ENCODE results near the gene SUN1. TPM values are rescaled to one million over a fixed set of nuclear protein-coding genes. Genes with fewer than 3 reads are reported as not detected.

Gene SUN1
- total and polyA plus RNA-seq, 2 experiments from 2014 or later: 63.3 to 145 TPM

DNA sequence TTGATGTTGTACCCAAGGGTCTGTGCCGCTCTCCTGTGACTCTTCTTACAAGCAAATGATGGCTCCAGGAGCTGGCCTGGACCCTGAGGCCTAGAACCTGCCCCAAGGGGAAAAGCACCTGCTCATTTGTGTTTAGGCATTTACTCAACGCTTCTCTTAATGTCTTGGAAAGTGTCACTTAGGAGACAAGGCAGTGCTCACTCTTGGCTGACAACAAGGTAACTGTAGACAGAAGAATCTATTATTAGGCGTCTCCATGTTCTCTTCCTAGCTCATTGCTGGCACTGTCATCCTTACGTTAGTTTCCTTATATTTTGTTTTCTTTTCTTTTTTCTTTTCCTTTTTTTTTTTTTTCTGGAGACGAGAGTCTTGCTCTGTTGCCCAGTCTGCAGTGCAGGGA, 38.1 kb upstream of the SUN1 start (continued):
- TF ChIP-seq POLR2AphosphoS5 (IDR thresholded peaks at IDR 0.05; ENCODE audit: low read depth): no peak
- TF ChIP-seq EZH2phosphoT487 (IDR thresholded peaks at IDR 0.05; ENCODE audit: unreplicated experiment): no peak
- TF ChIP-seq, protein P1, sequence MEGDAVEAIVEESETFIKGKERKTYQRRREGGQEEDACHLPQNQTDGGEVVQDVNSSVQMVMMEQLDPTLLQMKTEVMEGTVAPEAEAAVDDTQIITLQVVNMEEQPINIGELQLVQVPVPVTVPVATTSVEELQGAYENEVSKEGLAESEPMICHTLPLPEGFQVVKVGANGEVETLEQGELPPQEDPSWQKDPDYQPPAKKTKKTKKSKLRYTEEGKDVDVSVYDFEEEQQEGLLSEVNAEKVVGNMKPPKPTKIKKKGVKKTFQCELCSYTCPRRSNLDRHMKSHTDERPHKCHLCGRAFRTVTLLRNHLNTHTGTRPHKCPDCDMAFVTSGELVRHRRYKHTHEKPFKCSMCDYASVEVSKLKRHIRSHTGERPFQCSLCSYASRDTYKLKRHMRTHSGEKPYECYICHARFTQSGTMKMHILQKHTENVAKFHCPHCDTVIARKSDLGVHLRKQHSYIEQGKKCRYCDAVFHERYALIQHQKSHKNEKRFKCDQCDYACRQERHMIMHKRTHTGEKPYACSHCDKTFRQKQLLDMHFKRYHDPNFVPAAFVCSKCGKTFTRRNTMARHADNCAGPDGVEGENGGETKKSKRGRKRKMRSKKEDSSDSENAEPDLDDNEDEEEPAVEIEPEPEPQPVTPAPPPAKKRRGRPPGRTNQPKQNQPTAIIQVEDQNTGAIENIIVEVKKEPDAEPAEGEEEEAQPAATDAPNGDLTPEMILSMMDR (conservative IDR thresholded peaks at IDR 0.05; ENCODE audit: low read depth in 2 of 2): no peak

DNA sequence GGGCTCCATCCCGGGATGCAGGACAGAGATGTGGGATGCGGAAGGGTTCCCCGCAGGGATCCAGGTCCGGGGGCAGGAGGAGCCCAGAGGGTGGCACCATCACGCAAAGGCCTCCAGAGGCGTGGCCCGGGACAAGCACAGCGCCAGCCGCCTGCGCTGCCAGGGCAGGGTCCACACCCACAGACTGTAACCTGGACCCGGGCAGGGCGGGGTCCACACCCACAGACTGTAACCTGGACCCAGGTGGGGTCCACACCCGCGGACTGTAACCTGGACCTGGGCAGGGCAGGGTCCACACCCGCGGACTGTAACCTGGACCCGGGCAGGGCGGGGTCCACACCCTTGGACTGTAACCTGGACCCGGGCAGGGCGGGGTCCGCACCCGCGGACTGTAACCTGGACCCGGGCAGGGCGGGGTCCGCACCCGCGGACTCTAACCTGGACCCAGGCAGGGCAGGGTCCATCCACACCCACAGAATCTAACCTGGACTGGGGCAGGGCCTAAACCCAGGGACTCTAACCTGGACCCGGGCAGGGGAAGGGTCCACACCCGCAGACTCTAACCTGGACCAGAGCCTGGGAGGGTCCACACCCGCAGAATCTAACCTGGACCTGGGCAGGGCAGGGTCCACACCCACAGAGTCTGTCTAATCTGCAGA, 37.5 kb upstream of the SUN1 start:
- H3K4me3 ChIP-seq: no peak overlapping the region
- H4K20me1 ChIP-seq (replicated peaks; ENCODE audit: insufficient read depth): no peaks in the 10 kb centered on the region
- Mint-ChIP-seq H3K27ac (no peak overlapping the region), H3K27me3 (ENCODE audit: insufficient read depth, low read depth, poor library complexity) (no peaks in the 10 kb centered on the region), H3K9me3 (peaks cover 13% of the 10 kb centered on the region; the same call in 2 of the 3 replicates), H3K36me3 (ENCODE audit: low read depth) (peaks cover 18% of the 10 kb centered on the region; the same call in 2 of the 3 replicates), H3K4me3 (no peak overlapping the region), H3K4me1 (no peaks in the 10 kb centered on the region)
- no peak overlapping the region for H3K4me2 ChIP-seq
- H3K27me3 ChIP-seq (ENCODE audit: insufficient read depth): no peaks in the 10 kb centered on the region
- no peak overlapping the region for H2AFZ ChIP-seq
- H3K79me2 ChIP-seq (replicated peaks; ENCODE audit: insufficient read depth): no peaks in the 10 kb centered on the region
- no peak overlapping the region for H3K27ac ChIP-seq (ENCODE audit: low read depth)
- H3K9me2 ChIP-seq (ENCODE audit: insufficient read depth): no peaks in the 10 kb centered on the region
- no peaks in the 10 kb centered on the region for H3K36me3 ChIP-seq (ENCODE audit: insufficient read depth)
- H3K4me1 ChIP-seq (ENCODE audit: insufficient read depth): no peaks in the 10 kb centered on the region
- no peaks in the 10 kb centered on the region for H3F3A ChIP-seq (replicated peaks; ENCODE audit: low read depth)
- ATAC-seq (no peak), DNase-seq (ENCODE audit: low spot score) (no peak)
- TF ChIP-seq ZNF114 (CRISPR knock-in tag; IDR thresholded peaks at IDR 0.05) (no peak), ZNF331 (CRISPR knock-in tag; IDR thresholded peaks at IDR 0.05; ENCODE audit: low read depth) (no peak), EZH2phosphoT487 (IDR thresholded peaks at IDR 0.05; ENCODE audit: unreplicated experiment) (no peak), POLR2AphosphoS5 (IDR thresholded peaks at IDR 0.05; ENCODE audit: low read depth) (no peak)
- TF ChIP-seq, protein P2, sequence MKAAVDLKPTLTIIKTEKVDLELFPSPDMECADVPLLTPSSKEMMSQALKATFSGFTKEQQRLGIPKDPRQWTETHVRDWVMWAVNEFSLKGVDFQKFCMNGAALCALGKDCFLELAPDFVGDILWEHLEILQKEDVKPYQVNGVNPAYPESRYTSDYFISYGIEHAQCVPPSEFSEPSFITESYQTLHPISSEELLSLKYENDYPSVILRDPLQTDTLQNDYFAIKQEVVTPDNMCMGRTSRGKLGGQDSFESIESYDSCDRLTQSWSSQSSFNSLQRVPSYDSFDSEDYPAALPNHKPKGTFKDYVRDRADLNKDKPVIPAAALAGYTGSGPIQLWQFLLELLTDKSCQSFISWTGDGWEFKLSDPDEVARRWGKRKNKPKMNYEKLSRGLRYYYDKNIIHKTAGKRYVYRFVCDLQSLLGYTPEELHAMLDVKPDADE (IDR thresholded peaks at IDR 0.05): no peak
- TF ChIP-seq, protein P1 (conservative IDR thresholded peaks at IDR 0.05; ENCODE audit: low read depth in 2 of 2): no peak
- TF ChIP-seq, protein P3, sequence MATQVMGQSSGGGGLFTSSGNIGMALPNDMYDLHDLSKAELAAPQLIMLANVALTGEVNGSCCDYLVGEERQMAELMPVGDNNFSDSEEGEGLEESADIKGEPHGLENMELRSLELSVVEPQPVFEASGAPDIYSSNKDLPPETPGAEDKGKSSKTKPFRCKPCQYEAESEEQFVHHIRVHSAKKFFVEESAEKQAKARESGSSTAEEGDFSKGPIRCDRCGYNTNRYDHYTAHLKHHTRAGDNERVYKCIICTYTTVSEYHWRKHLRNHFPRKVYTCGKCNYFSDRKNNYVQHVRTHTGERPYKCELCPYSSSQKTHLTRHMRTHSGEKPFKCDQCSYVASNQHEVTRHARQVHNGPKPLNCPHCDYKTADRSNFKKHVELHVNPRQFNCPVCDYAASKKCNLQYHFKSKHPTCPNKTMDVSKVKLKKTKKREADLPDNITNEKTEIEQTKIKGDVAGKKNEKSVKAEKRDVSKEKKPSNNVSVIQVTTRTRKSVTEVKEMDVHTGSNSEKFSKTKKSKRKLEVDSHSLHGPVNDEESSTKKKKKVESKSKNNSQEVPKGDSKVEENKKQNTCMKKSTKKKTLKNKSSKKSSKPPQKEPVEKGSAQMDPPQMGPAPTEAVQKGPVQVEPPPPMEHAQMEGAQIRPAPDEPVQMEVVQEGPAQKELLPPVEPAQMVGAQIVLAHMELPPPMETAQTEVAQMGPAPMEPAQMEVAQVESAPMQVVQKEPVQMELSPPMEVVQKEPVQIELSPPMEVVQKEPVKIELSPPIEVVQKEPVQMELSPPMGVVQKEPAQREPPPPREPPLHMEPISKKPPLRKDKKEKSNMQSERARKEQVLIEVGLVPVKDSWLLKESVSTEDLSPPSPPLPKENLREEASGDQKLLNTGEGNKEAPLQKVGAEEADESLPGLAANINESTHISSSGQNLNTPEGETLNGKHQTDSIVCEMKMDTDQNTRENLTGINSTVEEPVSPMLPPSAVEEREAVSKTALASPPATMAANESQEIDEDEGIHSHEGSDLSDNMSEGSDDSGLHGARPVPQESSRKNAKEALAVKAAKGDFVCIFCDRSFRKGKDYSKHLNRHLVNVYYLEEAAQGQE (IDR thresholded peaks at IDR 0.05; ENCODE audit: unreplicated experiment): no peak
- TF ChIP-seq, protein P4, sequence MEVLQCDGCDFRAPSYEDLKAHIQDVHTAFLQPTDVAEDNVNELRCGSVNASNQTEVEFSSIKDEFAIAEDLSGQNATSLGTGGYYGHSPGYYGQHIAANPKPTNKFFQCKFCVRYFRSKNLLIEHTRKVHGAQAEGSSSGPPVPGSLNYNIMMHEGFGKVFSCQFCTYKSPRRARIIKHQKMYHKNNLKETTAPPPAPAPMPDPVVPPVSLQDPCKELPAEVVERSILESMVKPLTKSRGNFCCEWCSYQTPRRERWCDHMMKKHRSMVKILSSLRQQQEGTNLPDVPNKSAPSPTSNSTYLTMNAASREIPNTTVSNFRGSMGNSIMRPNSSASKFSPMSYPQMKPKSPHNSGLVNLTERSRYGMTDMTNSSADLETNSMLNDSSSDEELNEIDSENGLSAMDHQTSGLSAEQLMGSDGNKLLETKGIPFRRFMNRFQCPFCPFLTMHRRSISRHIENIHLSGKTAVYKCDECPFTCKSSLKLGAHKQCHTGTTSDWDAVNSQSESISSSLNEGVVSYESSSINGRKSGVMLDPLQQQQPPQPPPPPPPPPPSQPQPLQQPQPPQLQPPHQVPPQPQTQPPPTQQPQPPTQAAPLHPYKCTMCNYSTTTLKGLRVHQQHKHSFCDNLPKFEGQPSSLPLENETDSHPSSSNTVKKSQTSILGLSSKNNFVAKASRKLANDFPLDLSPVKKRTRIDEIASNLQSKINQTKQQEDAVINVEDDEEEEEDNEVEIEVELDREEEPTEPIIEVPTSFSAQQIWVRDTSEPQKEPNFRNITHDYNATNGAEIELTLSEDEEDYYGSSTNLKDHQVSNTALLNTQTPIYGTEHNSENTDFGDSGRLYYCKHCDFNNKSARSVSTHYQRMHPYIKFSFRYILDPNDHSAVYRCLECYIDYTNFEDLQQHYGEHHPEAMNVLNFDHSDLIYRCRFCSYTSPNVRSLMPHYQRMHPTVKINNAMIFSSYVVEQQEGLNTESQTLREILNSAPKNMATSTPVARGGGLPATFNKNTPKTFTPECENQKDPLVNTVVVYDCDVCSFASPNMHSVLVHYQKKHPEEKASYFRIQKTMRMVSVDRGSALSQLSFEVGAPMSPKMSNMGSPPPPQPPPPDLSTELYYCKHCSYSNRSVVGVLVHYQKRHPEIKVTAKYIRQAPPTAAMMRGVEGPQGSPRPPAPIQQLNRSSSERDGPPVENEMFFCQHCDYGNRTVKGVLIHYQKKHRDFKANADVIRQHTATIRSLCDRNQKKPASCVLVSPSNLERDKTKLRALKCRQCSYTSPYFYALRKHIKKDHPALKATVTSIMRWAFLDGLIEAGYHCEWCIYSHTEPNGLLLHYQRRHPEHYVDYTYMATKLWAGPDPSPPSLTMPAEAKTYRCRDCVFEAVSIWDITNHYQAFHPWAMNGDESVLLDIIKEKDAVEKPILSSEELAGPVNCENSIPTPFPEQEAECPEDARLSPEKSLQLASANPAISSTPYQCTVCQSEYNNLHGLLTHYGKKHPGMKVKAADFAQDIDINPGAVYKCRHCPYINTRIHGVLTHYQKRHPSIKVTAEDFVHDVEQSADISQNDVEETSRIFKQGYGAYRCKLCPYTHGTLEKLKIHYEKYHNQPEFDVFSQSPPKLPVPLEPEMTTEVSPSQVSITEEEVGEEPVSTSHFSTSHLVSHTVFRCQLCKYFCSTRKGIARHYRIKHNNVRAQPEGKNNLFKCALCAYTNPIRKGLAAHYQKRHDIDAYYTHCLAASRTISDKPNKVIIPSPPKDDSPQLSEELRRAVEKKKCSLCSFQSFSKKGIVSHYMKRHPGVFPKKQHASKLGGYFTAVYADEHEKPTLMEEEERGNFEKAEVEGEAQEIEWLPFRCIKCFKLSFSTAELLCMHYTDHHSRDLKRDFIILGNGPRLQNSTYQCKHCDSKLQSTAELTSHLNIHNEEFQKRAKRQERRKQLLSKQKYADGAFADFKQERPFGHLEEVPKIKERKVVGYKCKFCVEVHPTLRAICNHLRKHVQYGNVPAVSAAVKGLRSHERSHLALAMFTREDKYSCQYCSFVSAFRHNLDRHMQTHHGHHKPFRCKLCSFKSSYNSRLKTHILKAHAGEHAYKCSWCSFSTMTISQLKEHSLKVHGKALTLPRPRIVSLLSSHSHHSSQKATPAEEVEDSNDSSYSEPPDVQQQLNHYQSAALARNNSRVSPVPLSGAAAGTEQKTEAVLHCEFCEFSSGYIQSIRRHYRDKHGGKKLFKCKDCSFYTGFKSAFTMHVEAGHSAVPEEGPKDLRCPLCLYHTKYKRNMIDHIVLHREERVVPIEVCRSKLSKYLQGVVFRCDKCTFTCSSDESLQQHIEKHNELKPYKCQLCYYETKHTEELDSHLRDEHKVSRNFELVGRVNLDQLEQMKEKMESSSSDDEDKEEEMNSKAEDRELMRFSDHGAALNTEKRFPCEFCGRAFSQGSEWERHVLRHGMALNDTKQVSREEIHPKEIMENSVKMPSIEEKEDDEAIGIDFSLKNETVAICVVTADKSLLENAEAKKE (CRISPR knock-in tag; IDR thresholded peaks at IDR 0.05): no peak

Measured in GM23338 (cell line).